GM12878 (cell line): Measurements from ENCODE around the gene FDX2. TPM values are rescaled to one million over a fixed set of nuclear protein-coding genes. Genes with fewer than 3 reads are reported as not detected.

Experiments used
- BCLAF1 ChIP-seq: fragments of 450-650 bp; IDR thresholded peaks from 2 replicates; pipeline ENCODE4 v1.6.1; 2017; ENCODE audit warnings: antibody characterized with exemption, mild to moderate bottlenecking, moderate library complexity
- ETV6 ChIP-seq, 2 experiments: fragments of 450-650 bp in 1 of 2; IDR thresholded peaks in 1 of 2; conservative IDR thresholded peaks in 1 of 2; 2 replicates each; pipeline ENCODE4 v1.6.1; 2014; ENCODE audit warnings: antibody characterized with exemption in 1 of 2, borderline replicate concordance in 1 of 2, low read depth in 1 of 2, mild to moderate bottlenecking in 1 of 2, moderate library complexity in 1 of 2
- RFX5 ChIP-seq: IDR thresholded peaks from 2 replicates; pipeline ENCODE4 v1.6.1; 2011; ENCODE audit warnings: low read depth, low read length, improper control_type of control experiment
- ZNF592 ChIP-seq: fragments of 450-650 bp; IDR thresholded peaks from 2 replicates; pipeline ENCODE4 v1.6.1; 2017; ENCODE audit warnings: mild to moderate bottlenecking, moderate library complexity
- ZZZ3 ChIP-seq: IDR thresholded peaks from 2 replicates; pipeline ENCODE4 v1.6.1; 2011; ENCODE audit warnings: low read depth; ENCODE audit not compliant: control insufficient read depth, insufficient read length
- polyA plus RNA-seq, 11 experiments: library from polyadenylated mRNA; depleted of rRNA in 4 of 11; unstranded in 6 of 11; stranded (reverse) in 5 of 11; fragments of >200 nt; fragmentation: Nextera tagmentation in 4 of 11; fragmentation: Illumina TruSeq in 1 of 11; extraction: Ambion mirVana in 4 of 11; extraction: Trizol in 1 of 11; gene quantifications; 1 replicate in 1 of 11; 2 replicates in 10 of 11; pipeline versions ENCODE4 v1.2.1 to v1.2.3, GENCODE V29; 2011 to 2016; ENCODE audit warnings: inconsistent platforms in 2 of 11, missing spikeins in 2 of 11, low read depth in 1 of 11
- total RNA-seq, 4 experiments: library from RNA; depleted of rRNA in 3 of 4; stranded (reverse); fragments of >200 nt in 3 of 4; fragmentation: Illumina TruSeq in 1 of 4; extraction: Trizol in 1 of 4; gene quantifications; 2 replicates each; pipeline versions ENCODE4 v1.2.1 to v1.2.3, GENCODE V29; 2013 to 2021

Gene FDX2
- total and polyA plus RNA-seq, 10 of the 15 experiments (the other 5 are each of a cell fraction or from before 2014, with no cell fraction given) = 1.4 to 50.4 (median 24.7) TPM

- no peak for TF ChIP-seq ZNF592
- no peak for TF ChIP-seq RFX5
- no peak for TF ChIP-seq ZZZ3
- TF ChIP-seq ETV6 (conservative IDR thresholded peaks at IDR 0.05 in 1 of 2, IDR thresholded peaks at IDR 0.05 in 1 of 2; ENCODE audit: borderline replicate concordance in 1 of 2, low read depth in 1 of 2) = no peak
- no peak for TF ChIP-seq BCLAF1
Measured at GRCh38 chr19:10335352-10335985, 19.7 kb upstream of the FDX2 start (continued).
